ENCODE measurements around the gene OTUB1. TPM values are rescaled to one million over a fixed set of nuclear protein-coding genes. Genes with fewer than 3 reads are reported as not detected.

OTUB1 gene
- total RNA-seq, 1 donor from 2014 or later: 60.6 TPM

DNA sequence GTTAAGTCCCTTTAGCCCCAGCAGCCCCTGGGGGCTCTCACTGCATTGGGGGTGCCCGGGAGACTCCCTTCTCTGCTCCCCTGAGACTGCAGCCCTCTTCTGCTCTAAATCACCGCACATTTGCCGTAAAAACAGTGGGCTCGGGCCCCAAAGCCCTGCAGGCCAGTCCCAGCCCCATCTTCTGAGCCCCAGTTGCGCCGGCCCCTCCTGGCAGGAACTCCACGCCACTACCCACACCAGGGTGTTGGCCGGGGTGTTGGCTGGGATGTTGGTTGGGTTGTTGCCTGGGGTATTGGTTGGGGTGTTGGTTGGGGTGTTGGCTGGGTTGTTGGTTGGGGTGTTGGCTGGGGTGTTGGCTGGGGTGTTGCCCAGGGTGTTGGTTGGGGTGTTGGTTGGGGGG, 23.5 kb downstream of the OTUB1 start:
- TF ChIP-seq, protein P1, sequence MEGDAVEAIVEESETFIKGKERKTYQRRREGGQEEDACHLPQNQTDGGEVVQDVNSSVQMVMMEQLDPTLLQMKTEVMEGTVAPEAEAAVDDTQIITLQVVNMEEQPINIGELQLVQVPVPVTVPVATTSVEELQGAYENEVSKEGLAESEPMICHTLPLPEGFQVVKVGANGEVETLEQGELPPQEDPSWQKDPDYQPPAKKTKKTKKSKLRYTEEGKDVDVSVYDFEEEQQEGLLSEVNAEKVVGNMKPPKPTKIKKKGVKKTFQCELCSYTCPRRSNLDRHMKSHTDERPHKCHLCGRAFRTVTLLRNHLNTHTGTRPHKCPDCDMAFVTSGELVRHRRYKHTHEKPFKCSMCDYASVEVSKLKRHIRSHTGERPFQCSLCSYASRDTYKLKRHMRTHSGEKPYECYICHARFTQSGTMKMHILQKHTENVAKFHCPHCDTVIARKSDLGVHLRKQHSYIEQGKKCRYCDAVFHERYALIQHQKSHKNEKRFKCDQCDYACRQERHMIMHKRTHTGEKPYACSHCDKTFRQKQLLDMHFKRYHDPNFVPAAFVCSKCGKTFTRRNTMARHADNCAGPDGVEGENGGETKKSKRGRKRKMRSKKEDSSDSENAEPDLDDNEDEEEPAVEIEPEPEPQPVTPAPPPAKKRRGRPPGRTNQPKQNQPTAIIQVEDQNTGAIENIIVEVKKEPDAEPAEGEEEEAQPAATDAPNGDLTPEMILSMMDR (IDR thresholded peaks at IDR 0.05): no peak
- intact Hi-C loops (cut with DNase I): no loop called here
- H3K9me3 ChIP-seq: no peaks in the 10 kb centered on the region
- H3K4me3 ChIP-seq: no peak overlapping the region
- H3K27me3 ChIP-seq: no peaks in the 10 kb centered on the region
- peaks cover 15% of the 10 kb centered on the region for H3K4me1 ChIP-seq
- no peaks in the 10 kb centered on the region for H3K36me3 ChIP-seq
- ATAC-seq (no peak), DNase-seq (no peak)
- H3K27ac ChIP-seq: no peak overlapping the region

DNA sequence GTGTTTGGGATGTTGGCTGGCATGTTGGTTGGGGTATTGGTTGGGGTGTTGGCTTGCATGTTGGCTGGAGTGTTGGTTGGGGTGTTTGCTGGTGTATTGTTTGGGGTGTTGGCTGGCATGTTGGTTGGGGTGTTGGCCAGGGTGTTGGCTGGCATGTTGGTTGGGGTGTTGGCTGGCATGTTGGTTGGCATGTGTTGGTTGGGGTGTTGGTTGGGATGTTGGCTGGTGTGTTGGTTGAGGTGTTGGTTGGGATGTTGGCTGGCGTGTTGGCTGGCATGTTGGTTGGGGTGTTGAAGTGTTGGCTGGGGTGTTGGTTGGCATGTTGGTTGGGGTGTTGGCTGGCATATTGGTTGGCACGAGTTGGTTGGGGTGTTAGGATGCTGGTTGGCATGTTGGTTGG, 24.5 kb downstream of the OTUB1 start:
- ATAC-seq (no peak), DNase-seq (no peak)
- TF ChIP-seq, protein P1 (IDR thresholded peaks at IDR 0.05): no peak
- Histone ChIP-seq H3K36me3 (no peaks in the 10 kb centered on the region), H3K4me1 (peaks cover 15% of the 10 kb centered on the region), H3K27ac (no peak overlapping the region), H3K27me3 (no peaks in the 10 kb centered on the region), H3K9me3 (no peaks in the 10 kb centered on the region), H3K4me3 (no peak overlapping the region)
- intact Hi-C loops (cut with DNase I): no loop called here

DNA sequence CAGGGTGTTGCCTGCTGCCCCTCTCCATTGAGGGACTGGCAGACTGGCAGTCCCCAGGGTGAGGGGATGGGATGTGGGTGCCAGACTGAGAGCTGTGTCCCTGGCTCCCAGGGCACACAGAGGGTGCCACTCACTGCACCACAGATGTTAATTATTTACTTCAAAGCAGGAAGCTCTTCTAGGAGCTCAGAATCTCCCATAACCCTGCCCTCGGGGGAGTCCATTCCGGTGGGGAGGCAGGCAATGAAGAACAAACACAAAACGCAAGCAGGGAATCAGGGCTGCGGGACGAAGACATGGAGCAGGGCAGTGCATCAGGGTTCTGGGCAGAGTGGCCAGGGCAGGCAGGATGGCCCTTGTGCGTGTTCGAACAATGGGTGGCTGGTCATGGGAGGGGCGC, 25.1 kb downstream of the OTUB1 start:
- Histone ChIP-seq H3K4me1 (peaks cover 15% of the 10 kb centered on the region), H3K27ac (no peak overlapping the region), H3K4me3 (no peak overlapping the region), H3K9me3 (no peaks in the 10 kb centered on the region), H3K27me3 (no peaks in the 10 kb centered on the region), H3K36me3 (no peaks in the 10 kb centered on the region)
- no peak for ATAC-seq
- intact Hi-C loops (cut with DNase I): no loop called here
- DNase-seq: no peak
- TF ChIP-seq, protein P1 (IDR thresholded peaks at IDR 0.05): no peak

DNA sequence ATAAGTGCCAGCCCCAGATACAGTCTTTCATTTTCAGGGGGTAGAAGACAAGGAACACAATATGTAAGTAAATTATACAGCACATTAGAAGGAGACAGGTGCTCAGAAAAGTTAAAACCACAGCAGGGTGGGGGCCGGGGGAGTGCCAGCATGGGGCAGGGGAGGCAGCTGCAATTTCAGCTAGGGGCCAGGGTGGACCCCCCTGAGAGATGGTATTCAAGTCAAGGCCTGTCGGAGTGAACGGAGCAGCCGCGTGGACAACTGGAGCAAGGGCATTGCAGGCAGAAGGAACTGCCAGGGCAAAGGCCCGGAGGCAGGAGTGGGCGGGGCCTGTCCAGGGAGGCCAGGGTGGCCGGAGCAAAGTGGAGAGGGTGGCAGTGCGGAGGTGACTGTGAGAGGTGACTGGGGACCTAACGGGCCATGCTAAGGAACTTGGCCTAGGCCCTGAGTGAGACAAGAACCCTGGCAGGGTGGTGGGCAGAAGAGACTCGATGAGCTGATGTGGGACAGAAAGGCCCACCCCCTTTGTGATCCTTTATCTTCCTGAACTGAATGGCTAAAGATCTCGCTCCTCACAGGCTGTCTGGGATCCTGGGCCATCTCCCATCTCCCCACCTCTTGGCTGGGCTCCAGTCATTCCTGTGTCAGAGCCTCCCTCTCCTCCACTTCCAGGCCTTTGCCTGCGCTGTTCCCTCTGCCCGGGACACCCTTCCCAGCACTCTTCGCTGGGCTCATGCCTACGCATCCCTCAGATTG, 27.1 kb downstream of the OTUB1 start:
- H3K27me3 ChIP-seq: no peaks in the 10 kb centered on the region
- DNase-seq: no peak

DNA sequence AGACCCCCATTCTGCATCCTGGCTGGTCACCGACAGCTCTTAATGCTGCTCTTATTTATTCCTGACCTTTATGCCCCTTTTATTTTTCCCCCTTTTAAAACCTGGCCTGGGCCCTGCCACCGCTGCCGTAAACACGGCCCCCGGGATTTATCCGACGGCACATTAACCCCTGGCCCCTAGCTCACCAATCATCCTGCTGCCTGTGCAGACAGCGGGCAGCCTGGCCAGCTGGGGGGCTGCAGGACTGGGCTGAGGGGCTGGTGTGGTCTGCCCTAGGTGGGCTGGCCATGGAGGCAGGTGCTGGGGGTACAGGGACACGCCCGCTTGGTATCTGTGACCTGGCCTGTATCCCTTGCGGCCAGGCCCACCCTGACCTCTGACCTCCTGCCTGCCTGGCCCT, 28.1 kb downstream of the OTUB1 start:
- ATAC-seq (no peak), DNase-seq (no peak)
- Histone ChIP-seq H3K4me1 (no peaks in the 10 kb centered on the region), H3K27ac (no peak overlapping the region), H3K9me3 (no peaks in the 10 kb centered on the region), H3K36me3 (no peaks in the 10 kb centered on the region), H3K27me3 (no peaks in the 10 kb centered on the region), H3K4me3 (no peak overlapping the region)
- intact Hi-C loops (cut with DNase I): no loop called here
- TF ChIP-seq, protein P1 (IDR thresholded peaks at IDR 0.05): no peak

More for the DNA sequence above, 27.1 kb downstream of the OTUB1 start:
- Histone ChIP-seq H3K36me3 (no peaks in the 10 kb centered on the region), H3K4me3 (no peak overlapping the region), H3K9me3 (no peaks in the 10 kb centered on the region), H3K4me1 (no peaks in the 10 kb centered on the region), H3K27ac (no peak overlapping the region)
- TF ChIP-seq, protein P1 (IDR thresholded peaks at IDR 0.05): no peak
- ATAC-seq: no peak
- intact Hi-C loops (cut with DNase I): no loop called here
